Cardiac fibroblast (primary cell): ENCODE measurements around the gene PEPD.
"Not testable (repeated sequence)": the region's sequence is repeated elsewhere in the genome, so short reads cannot be mapped to it uniquely, and the experiment has no call there.

Experiments used
- DNase-seq, 2 donors: peaks; one replicate each; pipeline versions ENCODE4 v3.0.0 to v3.0.0-alpha.2; 2010; ENCODE audit warnings: low read depth in 2 of 2
- H3K4me3 ChIP-seq, 2 donors: replicated peaks in 1 of 2; 1 replicate in 1 of 2; 2 replicates in 1 of 2; pipeline ENCODE4 v1.5.1; 2011; ENCODE audit warnings: low read depth in 2 of 2, low read length in 2 of 2, mild to moderate bottlenecking in 2 of 2, moderate library complexity in 1 of 2
- TF ChIP-seq, protein P1 (sequence below): IDR thresholded peaks from one replicate; pipeline ENCODE4 v1.5.1; 2011; ENCODE audit warnings: low read depth, mild to moderate bottlenecking, low read length, inconsistent platforms

The PEPD gene

DNA sequence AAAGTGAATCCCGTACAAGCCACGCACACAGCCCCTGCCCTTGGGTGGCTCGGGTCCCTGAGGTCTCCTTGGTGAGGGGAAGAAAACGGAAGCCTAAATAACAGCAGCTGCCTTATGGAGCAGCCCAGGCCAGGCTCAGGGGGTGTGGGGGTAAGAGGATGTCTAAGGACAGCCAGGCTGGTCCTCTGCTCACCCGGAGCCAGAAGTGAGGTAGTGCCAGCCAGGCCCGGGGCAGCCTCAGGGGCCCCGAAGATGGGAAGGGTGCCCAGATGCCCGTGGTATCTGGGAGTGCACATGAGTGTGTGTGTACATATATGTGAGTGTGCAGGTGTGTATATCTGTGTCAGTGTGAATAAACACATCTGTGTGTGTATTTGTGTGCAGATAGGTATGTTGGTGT is 38.4 kb upstream of the PEPD start:
- no peak overlapping the region for H3K4me3 ChIP-seq
- no peak for DNase-seq
- TF ChIP-seq, protein P1, sequence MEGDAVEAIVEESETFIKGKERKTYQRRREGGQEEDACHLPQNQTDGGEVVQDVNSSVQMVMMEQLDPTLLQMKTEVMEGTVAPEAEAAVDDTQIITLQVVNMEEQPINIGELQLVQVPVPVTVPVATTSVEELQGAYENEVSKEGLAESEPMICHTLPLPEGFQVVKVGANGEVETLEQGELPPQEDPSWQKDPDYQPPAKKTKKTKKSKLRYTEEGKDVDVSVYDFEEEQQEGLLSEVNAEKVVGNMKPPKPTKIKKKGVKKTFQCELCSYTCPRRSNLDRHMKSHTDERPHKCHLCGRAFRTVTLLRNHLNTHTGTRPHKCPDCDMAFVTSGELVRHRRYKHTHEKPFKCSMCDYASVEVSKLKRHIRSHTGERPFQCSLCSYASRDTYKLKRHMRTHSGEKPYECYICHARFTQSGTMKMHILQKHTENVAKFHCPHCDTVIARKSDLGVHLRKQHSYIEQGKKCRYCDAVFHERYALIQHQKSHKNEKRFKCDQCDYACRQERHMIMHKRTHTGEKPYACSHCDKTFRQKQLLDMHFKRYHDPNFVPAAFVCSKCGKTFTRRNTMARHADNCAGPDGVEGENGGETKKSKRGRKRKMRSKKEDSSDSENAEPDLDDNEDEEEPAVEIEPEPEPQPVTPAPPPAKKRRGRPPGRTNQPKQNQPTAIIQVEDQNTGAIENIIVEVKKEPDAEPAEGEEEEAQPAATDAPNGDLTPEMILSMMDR = no peak

DNA sequence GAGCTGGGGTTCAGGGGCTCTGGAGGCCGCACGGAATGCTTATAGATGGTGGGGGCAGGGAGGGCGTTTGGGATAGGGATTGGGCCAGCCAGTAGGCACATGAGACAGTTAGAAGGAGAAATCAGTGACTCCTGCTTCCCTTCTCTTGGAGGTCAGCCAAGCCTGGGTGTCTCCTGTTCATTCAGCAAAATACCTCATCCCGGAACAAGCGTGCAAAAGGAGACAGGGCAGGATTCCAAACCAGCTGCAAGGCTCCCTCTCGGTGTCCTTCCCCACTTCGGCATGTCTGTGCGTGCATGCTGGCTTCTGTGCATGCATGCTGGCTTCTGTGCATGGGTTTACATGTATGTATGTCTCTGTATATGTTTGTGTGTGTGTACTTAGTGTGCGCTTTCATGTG is 37.3 kb upstream of the PEPD start:
- H3K4me3 ChIP-seq = no peak overlapping the region
- TF ChIP-seq, protein P1 = no peak
- no peak for DNase-seq

DNA sequence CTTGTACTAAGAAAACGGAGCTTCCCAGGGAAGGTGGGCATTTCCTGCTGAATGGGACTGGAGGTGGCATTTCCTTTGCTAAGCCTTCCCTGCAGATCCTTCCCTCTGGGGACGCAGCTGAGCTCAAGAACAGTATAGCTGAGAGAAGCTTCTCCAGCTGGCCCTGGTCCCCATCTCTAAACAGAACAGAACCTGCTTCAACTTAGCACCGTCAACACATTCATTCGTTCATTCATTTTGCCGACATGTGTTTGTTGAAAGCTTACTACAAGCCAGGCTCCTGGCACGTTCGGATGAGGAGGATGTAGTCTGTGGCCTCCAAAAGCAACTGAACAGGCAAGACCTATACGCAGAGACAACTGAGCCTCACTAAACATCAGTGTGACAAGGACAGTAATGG is 36.6 kb upstream of the PEPD start:
- no peak for DNase-seq
- no peak overlapping the region for H3K4me3 ChIP-seq
- TF ChIP-seq, protein P1 = no peak

DNA sequence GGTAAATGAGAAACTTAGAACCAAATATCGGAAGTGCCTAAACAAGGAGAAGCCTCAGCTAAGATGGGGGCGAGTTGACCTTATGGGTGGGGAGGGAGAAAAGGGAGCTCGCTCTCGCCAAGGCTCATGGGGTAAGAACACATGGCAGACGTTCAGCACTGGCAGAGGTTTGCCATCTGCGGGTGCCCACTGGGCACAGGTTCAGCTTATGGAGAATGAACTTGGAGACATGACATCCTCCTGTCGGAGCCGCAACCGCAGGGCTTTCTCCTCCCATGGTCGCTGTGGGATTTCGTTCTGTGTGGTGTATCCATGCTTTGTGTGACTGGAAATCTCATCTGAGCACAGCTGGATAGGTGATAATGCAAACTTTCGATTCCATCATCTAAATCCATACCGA is 36.1 kb upstream of the PEPD start:
- TF ChIP-seq, protein P1 = no peak
- H3K4me3 ChIP-seq = no peak overlapping the region
- no peak for DNase-seq

DNA sequence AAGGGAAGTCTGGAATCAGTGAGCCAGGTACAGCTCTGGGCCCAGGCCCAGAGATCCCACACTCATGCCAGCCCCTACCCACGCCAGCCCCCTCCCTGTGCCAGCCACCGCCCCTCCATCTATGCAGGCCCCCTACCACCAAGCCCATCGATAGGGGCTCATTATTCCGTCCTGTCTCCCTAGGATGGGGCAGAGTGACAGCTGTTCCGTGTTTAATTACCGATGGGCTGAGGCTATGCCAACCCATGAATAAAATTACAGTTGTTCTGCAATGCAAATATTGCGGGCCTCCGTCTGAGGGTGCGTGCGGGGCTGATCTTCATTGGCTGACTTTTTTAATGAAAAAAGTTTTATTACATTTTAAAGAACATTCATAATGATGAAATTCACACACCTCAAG is 35.6 kb upstream of the PEPD start:
- no peak for DNase-seq
- H3K4me3 ChIP-seq = no peak overlapping the region
- TF ChIP-seq, protein P1 = no peak

DNA sequence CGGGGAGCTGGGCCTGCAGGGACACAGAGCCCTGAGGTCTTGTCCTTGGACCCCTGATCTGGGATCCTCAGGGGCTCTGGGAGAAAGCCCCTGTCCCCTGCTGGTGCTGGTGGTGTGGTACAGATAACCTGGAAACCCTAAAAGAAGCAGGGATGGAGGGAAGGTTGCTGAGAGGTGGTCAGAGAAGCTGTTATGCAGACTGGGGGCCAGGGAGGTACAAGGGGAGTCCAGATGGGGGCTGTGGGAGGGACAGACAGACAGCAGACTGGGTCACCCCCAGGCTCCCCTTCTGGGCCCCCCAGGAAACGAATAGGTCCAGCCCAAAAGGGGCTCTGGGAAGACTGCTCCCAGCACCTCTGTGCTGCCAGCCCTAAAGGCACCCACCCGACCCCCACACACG is 34.7 kb upstream of the PEPD start:
- TF ChIP-seq, protein P1 = no peak
- DNase-seq = no peak

DNA sequence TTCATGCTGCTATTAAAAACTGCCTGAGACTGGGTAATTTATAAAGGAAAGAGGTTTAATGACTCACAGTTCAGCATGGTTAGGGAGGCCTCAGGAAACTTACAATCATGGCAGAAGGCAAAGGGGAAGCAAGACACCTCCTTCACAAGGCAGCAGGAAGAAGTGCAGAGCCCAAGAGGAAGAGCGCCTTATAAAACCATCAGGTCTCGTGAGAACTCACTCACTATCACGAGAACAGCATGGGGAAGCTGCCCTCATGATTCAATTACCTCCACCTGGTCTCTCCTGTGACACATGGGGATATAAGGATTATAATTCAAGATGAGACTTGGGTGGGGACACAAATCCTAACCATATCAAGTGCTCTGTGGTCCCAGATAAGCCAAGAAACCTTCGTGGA is 34.1 kb upstream of the PEPD start:
- H3K4me3 ChIP-seq, DNase-seq: not testable (repeated sequence)

More for the DNA sequence above, 34.7 kb upstream of the PEPD start:
- no peak overlapping the region for H3K4me3 ChIP-seq
